HG02970 (cell line): ENCODE measurements around the gene NEU3.

Experiments used
- ATAC-seq: cut with Tn5 transposase; IDR thresholded peaks from one replicate; pipeline ENCODE4 v1.9.1; 2021; ENCODE audit warnings: mild to moderate bottlenecking, moderate library complexity, moderate number of reproducible peaks; ENCODE audit not compliant: unreplicated experiment, low FRiP score

NEU3 gene

GRCh38 chr11:75051043-75051442 is 62.3 kb downstream of the NEU3 start:
- ATAC-seq, result no peak

GRCh38 chr11:75052457-75052856 is 63.7 kb downstream of the NEU3 start:
- no peak for ATAC-seq

- ATAC-seq, result no peak
These were observed 66.8 kb downstream of the NEU3 start for GRCh38 chr11:75055511-75055910.

- ATAC-seq, result no peak
These were observed 68.1 kb downstream of the NEU3 start for GRCh38 chr11:75056814-75057213.

GRCh38 chr11:75059299-75059698 is 70.6 kb downstream of the NEU3 start:
- no peak for ATAC-seq

- ATAC-seq, result no peak
These were observed 75.1 kb downstream of the NEU3 start for GRCh38 chr11:75063741-75064314.

- ATAC-seq, result no peak
These were observed 77.3 kb downstream of the NEU3 start for GRCh38 chr11:75066061-75066460.
